RCC 7860 (cell line): ENCODE measurements around the gene KATNB1.

Experiments used
- DNase-seq: peaks from one replicate; pipeline ENCODE4 v3.0.0-alpha.2; 2015; ENCODE audit warnings: low spot score
- FAIRE-seq: peaks from 2 replicates; lab custom pipeline; 2012; peaks lifted over from hg19 to GRCh38; lab: Jason Lieb, UNC

Gene KATNB1

GRCh38 chr16:57735755-57736418 lies at the start of gene KATNB1:
Gene KATNB1 (plus strand): TSS chr16:57735770. CDS start chr16:57737244, 1,474 bp downstream.
- DNase-seq: no peak
- FAIRE-seq: no peak

DNA sequence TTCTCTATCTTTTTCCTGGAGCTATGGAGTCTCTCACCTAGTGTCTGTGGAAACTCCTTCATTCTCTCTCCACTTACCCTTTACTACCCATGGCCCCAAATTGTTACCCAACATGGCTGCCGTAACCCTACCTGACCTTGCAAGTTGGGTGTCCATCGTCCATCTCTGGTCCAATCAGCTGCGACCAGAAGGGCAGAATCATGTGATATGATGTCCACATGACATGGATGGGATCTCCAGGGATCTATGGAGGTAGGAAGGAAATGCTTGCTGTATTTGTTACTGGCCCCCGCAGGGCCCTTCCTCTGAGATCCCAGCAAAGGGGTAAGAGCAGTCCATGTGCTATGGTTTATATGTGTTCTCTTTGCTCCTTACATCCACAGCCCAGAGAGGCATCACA lies 49.0 kb upstream of the KATNB1 start:
- DNase-seq: no peak
- FAIRE-seq: no peak

GRCh38 chr16:57687363-57687929 lies 48.1 kb upstream of the KATNB1 start:
- no peak for FAIRE-seq
- DNase-seq: no peak

- FAIRE-seq (no peak), DNase-seq (no peak)
These were observed 47.0 kb upstream of the KATNB1 start for GRCh38 chr16:57688487-57688986.

GRCh38 chr16:57688987-57689761 lies 46.4 kb upstream of the KATNB1 start:
- FAIRE-seq (no peak), DNase-seq (no peak)

- FAIRE-seq (no peak), DNase-seq (no peak)
These were observed 45.6 kb upstream of the KATNB1 start for GRCh38 chr16:57689762-57690558.

DNA sequence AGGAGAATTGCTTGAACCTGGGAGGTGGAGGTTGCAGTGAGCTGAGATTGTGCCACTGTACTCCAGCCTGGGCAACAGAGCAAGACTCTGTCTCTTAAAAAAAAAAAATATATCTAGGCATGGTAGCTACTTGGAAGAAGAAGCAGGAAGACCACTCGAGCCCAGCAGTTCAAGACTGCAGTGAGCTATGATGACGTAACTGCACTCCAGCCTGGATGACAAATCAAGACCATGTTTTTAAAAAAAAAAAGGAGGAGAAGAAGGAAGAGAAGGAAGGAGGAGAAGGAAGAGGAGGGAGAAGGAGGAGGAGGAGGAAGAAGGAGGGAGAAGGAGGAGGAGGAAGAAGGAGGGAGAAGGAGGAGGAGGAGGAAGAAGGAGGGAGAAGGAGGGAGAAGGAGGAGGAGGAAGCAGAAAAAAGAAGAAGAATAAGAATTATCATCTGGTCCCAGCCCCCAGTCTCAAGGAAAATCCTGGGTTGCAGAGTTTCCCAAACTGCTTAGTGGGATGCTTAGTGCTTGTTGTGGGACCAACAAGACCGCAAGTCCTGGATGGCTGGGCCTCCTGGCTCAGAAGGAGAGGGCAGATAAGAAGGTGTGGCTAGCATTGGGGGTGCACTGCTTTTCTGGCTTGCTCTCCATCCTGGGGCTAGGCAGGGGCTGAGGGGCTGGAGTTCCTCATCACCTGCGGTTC lies 44.6 kb upstream of the KATNB1 start:
- no peak for FAIRE-seq
- DNase-seq: no peak

DNA sequence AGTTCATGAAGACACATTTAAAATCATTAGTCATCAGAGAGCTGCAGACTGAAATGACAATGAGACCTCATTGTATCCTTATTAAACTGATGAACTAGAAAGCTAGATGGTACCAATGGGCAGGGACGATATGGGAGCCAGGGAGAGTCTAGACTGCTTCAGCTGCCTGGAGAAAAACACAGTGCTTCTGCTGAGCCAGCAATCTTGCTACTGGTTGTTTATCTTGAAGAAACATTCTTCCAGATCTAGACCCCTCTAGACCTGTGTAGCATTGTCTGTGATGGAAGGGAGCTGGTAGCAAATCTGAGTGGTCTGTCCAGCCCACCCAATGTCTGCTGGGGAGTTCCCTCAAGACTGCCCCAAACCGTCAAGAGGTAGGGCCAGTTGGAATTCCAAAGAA lies 42.9 kb upstream of the KATNB1 start:
- DNase-seq (no peak), FAIRE-seq (no peak)

DNA sequence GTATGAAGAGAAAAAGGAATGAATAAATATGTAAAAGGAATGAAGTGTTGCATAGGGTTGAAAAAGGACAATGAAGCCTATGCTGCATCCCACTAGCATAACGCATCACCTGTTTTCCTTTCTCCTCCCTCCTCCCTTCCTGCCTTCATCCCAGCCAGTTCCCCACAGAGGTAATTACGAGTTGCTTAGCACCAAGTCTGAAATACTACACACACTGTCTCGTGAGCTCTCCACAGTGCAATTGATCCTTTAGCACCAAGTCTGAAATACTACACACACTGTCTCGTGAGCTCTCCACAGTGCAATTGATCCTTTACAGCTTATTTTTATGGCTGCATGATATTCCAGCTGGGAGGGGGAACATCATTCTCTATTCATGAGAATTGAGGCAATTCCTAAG lies 42.0 kb upstream of the KATNB1 start:
- DNase-seq (no peak), FAIRE-seq (no peak)

DNA sequence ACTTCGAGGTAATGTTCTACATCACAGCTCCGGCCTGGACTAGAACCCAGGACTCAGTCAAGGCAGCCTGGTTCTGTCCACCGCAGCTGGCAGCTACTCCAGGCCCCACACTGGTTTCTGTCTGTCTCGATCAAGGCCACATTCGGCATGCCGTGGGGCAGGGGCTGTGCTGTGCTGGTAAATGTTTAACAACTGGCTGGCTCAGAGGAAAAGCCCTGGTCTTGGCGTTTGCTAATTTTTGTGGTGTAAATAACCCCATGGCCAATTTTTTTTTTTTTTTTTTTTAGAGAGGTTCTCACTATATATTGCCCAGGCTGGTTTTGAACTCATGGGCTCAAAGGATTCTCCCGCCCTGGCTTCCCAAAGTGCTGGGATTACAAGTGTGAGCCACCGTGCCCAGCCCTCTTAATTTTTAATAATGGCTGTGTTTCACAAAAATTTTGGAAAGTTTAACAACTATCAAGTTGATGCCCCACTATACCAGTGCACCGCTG lies 41.3 kb upstream of the KATNB1 start:
- no peak for FAIRE-seq
- no peak for DNase-seq

- DNase-seq: peak; percentile 30
- FAIRE-seq: no peak
These were observed 40.6 kb upstream of the KATNB1 start, which contains the start of gene DRC7 for GRCh38 chr16:57694725-57695679. Gene DRC7 (plus strand): TSS chr16:57694806. CDS start chr16:57697950, 3,144 bp downstream.

- no peak for FAIRE-seq
These were observed 39.9 kb upstream of the KATNB1 start for GRCh38 chr16:57695680-57696069.

DNA sequence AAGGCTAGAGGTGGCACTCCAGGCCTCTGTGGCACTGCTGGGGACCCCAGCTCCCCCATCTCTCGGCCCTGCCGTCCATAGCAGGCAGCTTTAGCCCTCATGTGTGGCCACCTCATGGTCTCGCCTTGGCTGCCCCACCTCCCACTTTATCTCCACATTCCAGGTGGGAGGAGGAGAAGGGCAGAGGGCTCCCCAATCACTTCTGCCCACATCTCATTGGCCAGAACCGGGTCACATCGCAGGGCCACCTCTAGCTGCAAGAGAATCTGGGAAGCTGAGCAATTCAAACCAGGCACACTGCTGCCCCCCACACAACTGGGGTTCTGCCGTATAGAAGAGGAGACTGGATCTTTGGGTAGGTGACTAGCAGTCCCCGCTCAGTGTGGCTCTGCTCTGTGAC lies 39.3 kb upstream of the KATNB1 start:
- FAIRE-seq (no peak), DNase-seq (no peak)

More at GRCh38 chr16:57695680-57696069, 39.9 kb upstream of the KATNB1 start:
- no peak for DNase-seq

- FAIRE-seq (no peak), DNase-seq (no peak)
These were observed 37.6 kb upstream of the KATNB1 start for GRCh38 chr16:57697896-57698537.

GRCh38 chr16:57698812-57699405 lies 36.7 kb upstream of the KATNB1 start:
- no peak for DNase-seq
- no peak for FAIRE-seq

GRCh38 chr16:57699481-57699880 lies 36.1 kb upstream of the KATNB1 start:
- FAIRE-seq (no peak), DNase-seq (no peak)

DNA sequence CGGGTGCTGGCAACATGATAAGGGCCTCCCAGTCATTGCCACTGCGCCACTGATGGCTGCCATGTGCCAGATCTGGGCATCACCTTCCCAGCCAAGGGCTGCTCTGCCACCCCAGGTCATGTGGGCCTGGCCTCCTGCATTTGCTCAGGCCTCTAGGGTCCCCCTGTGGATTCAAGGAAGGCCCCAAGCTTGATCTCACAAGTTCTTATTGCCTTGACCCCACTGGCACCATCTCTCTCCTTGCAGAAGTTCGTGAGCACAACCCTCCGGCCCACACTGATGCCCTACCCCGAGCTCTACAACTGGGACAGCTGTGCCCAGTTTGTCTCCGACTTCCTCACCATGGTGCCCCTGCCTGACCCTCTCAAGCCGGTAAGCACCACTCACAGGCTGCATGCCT lies 35.7 kb upstream of the KATNB1 start:
- no peak for DNase-seq
- no peak for FAIRE-seq
